Heart left ventricle (tissue), 16 donors: Measurements from ENCODE around the gene MPPED1. TPM values are rescaled to one million over a fixed set of nuclear protein-coding genes. Genes with fewer than 3 reads are reported as not detected.

Experiments
- ATAC-seq, 4 donors: fragments of 200-7000 bp; cut with Tn5 transposase; one replicate each; pipeline ENCODE4 v1.9.1; 2020 to 2022; ENCODE audit warnings: moderate library complexity in 4 of 4, mild to moderate bottlenecking in 3 of 4, moderate number of reproducible peaks in 1 of 4
- DNase-seq, 5 donors: peaks; one replicate each; pipeline ENCODE4 v3.0.0-alpha.2; 2020
- H3K27ac ChIP-seq, 12 donors: fragments of 200-600 bp; sonication (generic) in 4 of 12; one replicate each; pipeline versions ENCODE4 v1.5.0 to v1.8.0; 2016 to 2022; ENCODE audit warnings: mild to moderate bottlenecking in 2 of 12
- H3K27me3 ChIP-seq, 9 donors: fragments of 200-600 bp; sonication (generic) in 2 of 9; one replicate each; pipeline versions ENCODE4 v1.5.1 to v1.8.0; 2016 to 2022; ENCODE audit warnings: mild to moderate bottlenecking in 3 of 9
- H3K36me3 ChIP-seq, 9 donors: fragments of 200-600 bp; sonication (generic) in 2 of 9; one replicate each; pipeline versions ENCODE4 v1.5.0 to v1.8.0; 2018 to 2022; ENCODE audit warnings: mild to moderate bottlenecking in 2 of 9
- H3K4me1 ChIP-seq, 12 donors: fragments of 200-600 bp; sonication (generic) in 4 of 12; one replicate each; pipeline versions ENCODE4 v1.5.0 to v1.8.0; 2016 to 2022; ENCODE audit warnings: mild to moderate bottlenecking in 3 of 12
- H3K4me3 ChIP-seq, 12 donors: fragments of 200-600 bp; sonication (generic) in 4 of 12; one replicate each; pipeline versions ENCODE4 v1.5.0 to v1.8.0; 2017 to 2022; ENCODE audit warnings: mild to moderate bottlenecking in 9 of 12, moderate library complexity in 4 of 12
- H3K9me3 ChIP-seq, 12 donors: fragments of 200-600 bp; sonication (generic) in 4 of 12; one replicate each; pipeline versions ENCODE4 v1.5.0 to v1.8.0; 2016 to 2022; ENCODE audit warnings: mild to moderate bottlenecking in 1 of 12
- POLR2A ChIP-seq, 2 donors: fragments of 450-650 bp; IDR thresholded peaks; one replicate each; pipeline ENCODE4 v1.6.1; 2017; ENCODE audit warnings: antibody characterized with exemption in 2 of 2, mild to moderate bottlenecking in 2 of 2, moderate library complexity in 2 of 2
- WGBS, 4 donors: extraction: QIAGEN DNeasy Blood & Tissue Kit in 2 of 4; methylation state at CpG; one replicate each; pipeline versions ENCODE4 v1.1.5 to v1.1.7; 2013 to 2018; 5-methylcytosine and 5-hydroxymethylcytosine counted together
- intact Hi-C, 10 donors: fragments of 100-400 bp; cut with DNase I; formaldehyde crosslinking; loops; one replicate each; pipeline versions ENCODE4 v1.11.1 to v1.14.2; 2022
- polyA plus RNA-seq, 2 donors: library from polyadenylated mRNA; stranded (reverse); fragments of 200-250 nt; gene quantifications; one replicate each; pipeline ENCODE4 v1.2.3, GENCODE V29; 2013
- total RNA-seq, 9 donors: library from RNA; depleted of rRNA in 2 of 9; stranded (reverse); fragments of >200 nt in 2 of 9; fragmentation: NEBNext Ultra II Directional in 3 of 9; extraction: Animal tissue kit (Norgen Biotek cat#: 25700) in 3 of 9; gene quantifications; one replicate each; pipeline versions ENCODE4 v1.1.0 to v1.2.4, GENCODE V29; 2016 to 2023
- TF ChIP-seq, protein P1 (sequence below), 12 donors: fragments of 200-600 bp; sonication (generic) in 4 of 12; IDR thresholded peaks; one replicate each; pipeline versions ENCODE4 v1.5.0 to v1.8.0; 2018 to 2022; ENCODE audit warnings: antibody characterized with exemption in 12 of 12, mild to moderate bottlenecking in 5 of 12
- donor health status: ischemic (EF 13 %, LVEDD 7.1; RV severe dilation, severe dysfunction).
- donor health status: healthy with polysubstance abuse.
- donor health status: DM: no; HTN: yes; CAD: no.
- donor health status: DM: no; HTN: no; CAD: no.
- donor health status: ischemic (EF 25% LVEDD 6.9; RV normal size, moderate dysfunction).
- donor health status: ischemic (EF 25% LVEDD 5.7; RV mildly dilated, moderate dysfunction).
- donor health status: healthy.
- donor health status: DM: yes; HTN: yes; CAD: no.
- donor health status: ischemic (EF 35%, LVEDD 5.7; RV mildly dilated, moderate dysfunction).
- donor health status: nonischemic (EF 11% LVEDD 7.7; RV severe dilation, severe dysfunction).
- donor health status: DM: yes; HTN: yes; CAD: no.
- donor health status: PGD.
- donor health status: ischemic (EF 29% LVEDD 5.4; RV normal size, mild dysfunction).
- donor health status: nonischemic (EF 23%, LVEDD 6.1; RV moderate dilation, normal function).

Gene MPPED1
- total and polyA plus RNA-seq, 11 donors, result 0.12 TPM; not detected in 10

- Histone ChIP-seq H3K4me3 (no peak overlapping the region), H3K9me3 (no peaks in the 10 kb centered on the region), H3K27me3 (peaks cover 0 to 11% (median 0%) of the 10 kb centered on the region in 9 donors), H3K36me3 (no peaks in the 10 kb centered on the region), H3K27ac (no peak overlapping the region), H3K4me1 (no peaks in the 10 kb centered on the region)
- TF ChIP-seq POLR2A (IDR thresholded peaks at IDR 0.05), result no peak
- TF ChIP-seq, protein P1, sequence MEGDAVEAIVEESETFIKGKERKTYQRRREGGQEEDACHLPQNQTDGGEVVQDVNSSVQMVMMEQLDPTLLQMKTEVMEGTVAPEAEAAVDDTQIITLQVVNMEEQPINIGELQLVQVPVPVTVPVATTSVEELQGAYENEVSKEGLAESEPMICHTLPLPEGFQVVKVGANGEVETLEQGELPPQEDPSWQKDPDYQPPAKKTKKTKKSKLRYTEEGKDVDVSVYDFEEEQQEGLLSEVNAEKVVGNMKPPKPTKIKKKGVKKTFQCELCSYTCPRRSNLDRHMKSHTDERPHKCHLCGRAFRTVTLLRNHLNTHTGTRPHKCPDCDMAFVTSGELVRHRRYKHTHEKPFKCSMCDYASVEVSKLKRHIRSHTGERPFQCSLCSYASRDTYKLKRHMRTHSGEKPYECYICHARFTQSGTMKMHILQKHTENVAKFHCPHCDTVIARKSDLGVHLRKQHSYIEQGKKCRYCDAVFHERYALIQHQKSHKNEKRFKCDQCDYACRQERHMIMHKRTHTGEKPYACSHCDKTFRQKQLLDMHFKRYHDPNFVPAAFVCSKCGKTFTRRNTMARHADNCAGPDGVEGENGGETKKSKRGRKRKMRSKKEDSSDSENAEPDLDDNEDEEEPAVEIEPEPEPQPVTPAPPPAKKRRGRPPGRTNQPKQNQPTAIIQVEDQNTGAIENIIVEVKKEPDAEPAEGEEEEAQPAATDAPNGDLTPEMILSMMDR (IDR thresholded peaks at IDR 0.05), result no peak
- 71 to 81% (median 74%) methylated on average over 16 to 17 of the region's 17 CpGs for WGBS, 4 donors
- intact Hi-C loops, result loop anchor here in 1 of 10 donors (10.0 kb wide), 1 partner anchor 428 kb away; no protein-coding TSS in a partner anchor
- peak in 1 of 5 donors; percentile 29 for DNase-seq
- ATAC-seq, result no peak
Observed at GRCh38 chr22:43396321-43396933, 15.4 kb upstream of the MPPED1 start.

GRCh38 chr22:43396934-43397457 lies 14.8 kb upstream of the MPPED1 start:
- intact Hi-C loops, result loop anchor here in 1 of 10 donors (10.0 kb wide), 1 partner anchor 428 kb away; no protein-coding TSS in a partner anchor
- no peak for ATAC-seq
- 66 to 74% (median 70%) methylated on average over 9 to 23 of the region's 23 CpGs for WGBS, 4 donors

DNA sequence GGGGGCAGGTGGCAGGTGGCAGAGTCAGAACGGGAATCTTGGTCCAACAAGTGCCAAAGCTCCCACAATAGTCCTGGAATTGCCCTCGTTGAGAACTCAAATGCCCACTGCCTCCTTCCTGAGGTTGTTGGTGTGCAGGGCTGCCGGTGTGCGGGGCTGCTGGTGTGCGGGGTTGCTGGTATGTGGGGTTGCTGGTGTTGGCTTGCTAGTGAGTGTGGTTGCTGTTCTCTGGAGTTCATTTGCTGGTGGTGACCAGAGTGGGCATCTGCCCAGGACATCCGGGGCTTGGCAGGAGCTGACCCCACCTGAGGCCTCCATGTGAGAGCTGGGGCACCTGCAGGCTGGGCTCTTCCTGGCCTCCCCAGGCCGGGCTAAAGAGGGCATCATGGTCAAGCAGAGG lies 14.0 kb upstream of the MPPED1 start:
- Histone ChIP-seq H3K9me3 (no peaks in the 10 kb centered on the region), H3K36me3 (no peaks in the 10 kb centered on the region), H3K27me3 (peaks cover 0 to 14% (median 0%) of the 10 kb centered on the region in 9 donors), H3K27ac (no peak overlapping the region), H3K4me3 (no peak overlapping the region), H3K4me1 (no peaks in the 10 kb centered on the region)
- DNase-seq (peak in 1 of 5 donors; percentile 39), ATAC-seq (no peak)
- WGBS, 4 donors, result 79 to 84% (median 83%) methylated on average over 5 to 7 of the region's 7 CpGs
- intact Hi-C loops, result loop anchor here in 1 of 10 donors (10.0 kb wide), 1 partner anchor 427 kb away; no protein-coding TSS in a partner anchor
- TF ChIP-seq POLR2A (IDR thresholded peaks at IDR 0.05), result no peak
- TF ChIP-seq, protein P1 (IDR thresholded peaks at IDR 0.05), result no peak

More at GRCh38 chr22:43396934-43397457, 14.8 kb upstream of the MPPED1 start:
- peak in 1 of 5 donors; percentile 28 for DNase-seq
- no peak overlapping the region for H3K27ac ChIP-seq
- no peaks in the 10 kb centered on the region for H3K36me3 ChIP-seq
- peaks cover 0 to 14% (median 0%) of the 10 kb centered on the region in 9 donors for H3K27me3 ChIP-seq
- no peak overlapping the region for H3K4me3 ChIP-seq
- H3K4me1 ChIP-seq, result no peaks in the 10 kb centered on the region
- no peaks in the 10 kb centered on the region for H3K9me3 ChIP-seq
- TF ChIP-seq, protein P1 (IDR thresholded peaks at IDR 0.05), result no peak
- no peak for TF ChIP-seq POLR2A (IDR thresholded peaks at IDR 0.05)

DNA sequence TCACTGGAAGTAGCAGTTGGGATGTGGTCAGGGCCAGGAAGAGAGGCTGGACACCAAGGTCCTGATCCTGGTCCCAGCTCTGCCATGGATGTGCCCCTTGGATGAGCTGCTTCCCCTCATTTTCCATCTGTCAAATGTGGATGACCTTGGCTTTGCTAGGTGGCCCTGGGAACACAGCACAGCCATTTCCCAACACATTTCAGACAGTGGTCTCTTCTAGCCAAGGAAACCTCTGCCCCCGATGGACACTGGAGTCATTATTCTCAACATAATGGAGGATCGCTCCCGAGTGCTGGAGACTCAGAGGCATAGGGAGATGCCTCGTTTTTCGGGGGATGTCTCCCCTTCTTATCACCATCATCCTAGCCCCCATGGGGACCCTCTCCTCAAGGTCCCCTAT lies 13.6 kb upstream of the MPPED1 start:
- Histone ChIP-seq H3K4me1 (no peaks in the 10 kb centered on the region), H3K36me3 (no peaks in the 10 kb centered on the region), H3K4me3 (no peak overlapping the region), H3K9me3 (no peaks in the 10 kb centered on the region), H3K27me3 (peaks cover 0 to 14% (median 0%) of the 10 kb centered on the region in 9 donors), H3K27ac (no peak overlapping the region)
- peak in 1 of 5 donors; percentile 16 for DNase-seq
- no peak for ATAC-seq
- intact Hi-C loops, result loop anchor here in 1 of 10 donors (10.0 kb wide), 1 partner anchor 427 kb away; no protein-coding TSS in a partner anchor
- TF ChIP-seq POLR2A (IDR thresholded peaks at IDR 0.05), result no peak
- TF ChIP-seq, protein P1 (IDR thresholded peaks at IDR 0.05), result no peak
- 75 to 85% (median 79%) methylated on average over 5 of the region's 5 CpGs for WGBS, 4 donors
